Ovary (tissue), 3 donors: Measurements from ENCODE around the gene SMARCC1.

Experiments
- CTCF ChIP-seq, 3 donors: fragments of 450-650 bp in 2 of 3; fragments of 200-600 bp in 1 of 3; IDR thresholded peaks; one replicate each; pipeline versions ENCODE4 v1.5.1 to v1.8.0; 2016 to 2022; ENCODE audit warnings: antibody characterized with exemption in 3 of 3, mild to moderate bottlenecking in 1 of 3
- POLR2A ChIP-seq: fragments of 450-650 bp; IDR thresholded peaks from one replicate; pipeline ENCODE4 v1.6.1; 2017; ENCODE audit warnings: antibody characterized with exemption, mild to moderate bottlenecking, moderate library complexity
- donor health status: DM: no; HTN: no; CAD: no.

- TF ChIP-seq CTCF (IDR thresholded peaks at IDR 0.05) (no peak), POLR2A (no peak)
Observed at GRCh38 chr3:47716656-47717055, 65.0 kb downstream of the SMARCC1 start.
